GM20431 (cell line): ENCODE results near the gene HSPB6.
"Not testable (repeated sequence)": the region's sequence is repeated elsewhere in the genome, so short reads cannot be mapped to it uniquely, and the experiment has no call there.

Experiments
- in situ Hi-C: fragments of 300-500 bp; cut with MseI, MboI; formaldehyde crosslinking; loops from one replicate; pipeline ENCODE4 v1.15.0; 2020; ENCODE audit warnings: low sequenced_read_pairs; ENCODE audit not compliant: unreplicated experiment

HSPB6 gene

GRCh38 chr19:35734273-35734672, 22.6 kb downstream of the HSPB6 start:
- in situ Hi-C loops, result no loop called here

GRCh38 chr19:35733180-35734125, 23.4 kb downstream of the HSPB6 start:
- in situ Hi-C loops, result no loop called here

DNA sequence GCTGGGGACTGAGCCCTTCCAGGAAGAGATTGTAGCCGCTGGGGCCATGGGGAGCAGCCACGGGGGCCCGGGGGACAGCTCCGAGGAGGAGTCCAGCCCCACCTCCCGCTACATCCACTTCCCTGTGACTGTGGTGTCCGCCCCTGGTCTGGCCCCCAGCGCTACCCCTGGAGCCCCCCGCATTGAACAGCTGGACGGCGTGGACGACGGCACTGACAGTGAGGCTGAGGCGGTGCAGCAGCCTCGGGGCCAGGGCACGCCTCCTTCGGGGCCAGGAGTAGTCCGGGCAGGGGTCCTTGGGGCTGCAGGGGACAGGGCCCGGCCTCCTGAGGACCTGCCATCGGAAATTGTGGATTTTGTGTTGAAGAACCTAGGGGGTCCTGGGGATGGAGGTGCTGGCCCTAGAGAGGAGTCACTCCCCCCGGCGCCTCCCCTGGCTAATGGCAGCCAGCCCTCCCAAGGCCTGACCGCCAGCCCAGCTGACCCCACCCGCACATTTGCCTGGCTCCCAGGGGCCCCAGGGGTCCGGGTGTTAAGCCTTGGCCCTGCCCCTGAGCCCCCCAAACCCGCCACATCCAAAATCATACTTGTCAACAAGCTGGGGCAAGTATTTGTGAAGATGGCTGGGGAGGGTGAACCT, 24.2 kb downstream of the HSPB6 start:
- in situ Hi-C loops, result no loop called here

DNA sequence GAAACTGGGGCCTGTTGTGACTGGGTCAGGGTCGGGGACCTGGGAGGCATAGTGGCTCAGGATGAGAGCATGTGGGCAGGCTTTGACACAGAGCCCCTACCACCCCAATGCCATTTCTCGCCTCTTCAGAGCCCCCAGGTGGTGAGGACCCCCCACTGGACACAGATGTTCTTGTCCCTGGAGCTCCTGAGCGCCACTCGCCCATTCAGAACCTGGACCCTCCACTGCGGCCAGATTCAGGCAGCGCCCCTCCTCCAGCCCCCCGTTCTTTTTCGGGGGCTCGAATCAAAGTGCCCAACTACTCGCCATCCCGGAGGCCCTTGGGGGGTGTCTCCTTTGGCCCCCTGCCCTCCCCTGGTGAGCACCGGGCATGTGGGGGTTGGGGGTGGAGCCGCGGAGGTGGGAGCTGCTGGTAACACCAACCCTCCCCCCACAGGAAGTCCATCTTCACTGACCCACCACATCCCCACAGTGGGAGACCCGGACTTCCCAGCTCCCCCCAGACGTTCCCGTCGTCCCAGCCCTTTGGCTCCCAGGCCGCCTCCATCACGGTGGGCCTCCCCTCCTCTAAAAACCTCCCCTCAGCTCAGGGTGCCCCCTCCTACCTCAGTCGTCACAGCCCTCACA, 24.9 kb downstream of the HSPB6 start:
- in situ Hi-C loops, result no loop called here

DNA sequence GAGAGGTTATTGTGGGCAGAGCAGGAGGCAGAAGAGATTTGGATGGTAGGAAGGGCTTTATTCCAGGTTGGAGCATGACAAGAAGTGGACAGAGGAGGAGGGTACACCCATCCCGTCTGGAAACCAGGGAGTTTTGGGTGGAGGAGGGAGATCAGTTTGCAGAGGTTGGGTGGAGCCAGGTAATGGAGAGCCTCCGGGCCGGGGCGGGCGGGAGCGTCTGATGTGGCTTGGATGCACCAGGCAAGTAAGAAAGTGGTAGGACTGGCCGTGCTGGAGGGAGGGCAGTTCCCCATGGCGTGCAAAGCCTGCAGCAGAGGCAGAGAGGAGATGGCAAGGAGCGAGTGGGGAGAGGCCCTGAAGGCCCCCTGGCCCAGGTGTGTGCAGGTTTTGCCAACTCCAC, 25.5 kb downstream of the HSPB6 start:
- in situ Hi-C loops, result no loop called here

DNA sequence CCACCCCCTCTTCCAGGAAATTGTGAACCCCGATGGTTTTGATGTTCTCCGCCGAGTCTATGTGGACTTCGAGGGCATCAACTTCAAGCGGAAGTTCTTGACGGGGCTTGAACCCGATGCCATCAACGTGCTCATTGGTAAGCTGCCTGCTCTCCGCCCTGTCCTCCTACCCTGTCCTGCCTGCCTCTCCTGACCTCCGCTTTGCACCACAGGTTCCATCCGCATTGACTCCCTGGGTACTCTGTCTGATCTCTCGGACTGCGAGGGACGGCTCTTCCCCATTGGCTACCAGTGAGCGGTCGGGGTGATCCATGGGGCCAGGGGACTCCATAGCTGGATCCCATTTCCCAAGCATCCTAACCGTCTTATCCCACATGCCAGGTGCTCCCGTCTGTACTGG, 26.5 kb downstream of the HSPB6 start:
- in situ Hi-C loops, result no loop called here

DNA sequence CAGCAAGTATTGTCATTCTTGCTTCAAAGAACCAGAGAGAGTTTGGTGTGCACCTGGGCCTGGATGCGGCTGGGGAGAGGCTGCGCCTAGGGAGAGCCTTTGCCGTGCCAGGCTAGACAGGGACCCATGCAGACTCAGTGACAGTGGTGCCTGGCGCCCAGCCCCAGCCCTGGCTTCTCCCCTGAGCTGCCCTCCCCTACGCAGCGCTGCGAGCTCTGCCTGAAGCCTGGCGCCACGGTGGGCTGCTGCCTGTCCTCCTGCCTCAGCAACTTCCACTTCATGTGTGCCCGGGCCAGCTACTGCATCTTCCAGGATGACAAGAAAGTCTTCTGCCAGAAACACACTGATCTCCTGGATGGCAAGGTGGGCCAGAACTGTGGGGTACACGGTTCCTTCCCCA, 27.1 kb downstream of the HSPB6 start:
- in situ Hi-C loops, result no loop called here

DNA sequence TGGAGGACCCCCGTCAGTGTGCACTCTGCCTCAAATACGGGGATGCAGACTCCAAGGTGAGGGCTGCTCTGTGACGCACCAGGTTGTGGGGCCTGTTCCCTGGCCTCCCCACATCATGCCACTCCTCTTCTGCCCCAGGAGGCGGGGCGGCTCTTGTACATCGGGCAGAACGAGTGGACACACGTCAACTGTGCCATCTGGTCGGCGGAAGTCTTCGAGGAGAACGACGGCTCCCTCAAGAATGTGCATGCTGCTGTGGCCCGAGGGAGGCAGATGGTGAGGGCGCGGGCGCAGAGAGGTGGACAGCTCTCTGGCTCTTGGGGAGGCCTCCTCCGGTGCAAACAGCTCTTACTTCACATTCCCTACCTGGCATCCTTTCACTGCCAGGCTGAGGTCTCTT, 27.8 kb downstream of the HSPB6 start:
- in situ Hi-C loops, result no loop called here

GRCh38 chr19:35727956-35728706, 28.7 kb downstream of the HSPB6 start:
- in situ Hi-C loops, result no loop called here

GRCh38 chr19:35727053-35727955, 29.5 kb downstream of the HSPB6 start:
- in situ Hi-C loops, result no loop called here

DNA sequence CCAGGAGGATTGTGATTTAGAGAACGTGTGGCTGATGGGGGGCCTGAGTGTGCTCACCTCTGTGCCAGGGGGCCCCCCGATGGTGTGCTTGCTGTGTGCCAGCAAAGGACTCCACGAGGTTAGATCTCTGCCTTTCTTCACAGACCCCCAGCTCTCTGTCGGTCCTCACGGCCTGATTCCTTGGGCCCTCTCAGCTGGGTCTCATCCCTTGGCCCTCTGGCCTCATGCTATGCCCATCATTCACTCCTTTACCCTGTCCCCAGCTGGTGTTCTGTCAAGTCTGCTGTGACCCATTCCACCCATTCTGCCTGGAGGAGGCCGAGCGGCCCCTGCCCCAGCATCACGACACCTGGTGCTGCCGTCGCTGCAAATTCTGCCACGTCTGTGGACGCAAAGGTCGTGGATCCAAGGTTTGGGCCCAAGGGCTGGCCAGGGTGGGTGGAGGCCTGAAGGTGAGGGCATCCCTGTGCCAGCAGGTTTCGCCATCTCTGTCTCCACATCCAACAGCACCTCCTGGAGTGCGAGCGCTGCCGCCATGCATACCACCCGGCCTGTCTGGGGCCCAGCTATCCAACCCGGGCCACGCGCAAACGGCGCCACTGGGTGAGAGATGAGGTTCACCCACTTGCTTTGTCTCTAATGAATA, 31.5 kb downstream of the HSPB6 start:
- in situ Hi-C loops, result no loop called here

GRCh38 chr19:35724560-35724959, 32.3 kb downstream of the HSPB6 start:
- in situ Hi-C loops, result no loop called here

GRCh38 chr19:35724132-35724531, 32.7 kb downstream of the HSPB6 start:
- in situ Hi-C loops, result not testable (repeated sequence)

GRCh38 chr19:35723671-35724070, 33.2 kb downstream of the HSPB6 start:
- in situ Hi-C loops, result no loop called here

DNA sequence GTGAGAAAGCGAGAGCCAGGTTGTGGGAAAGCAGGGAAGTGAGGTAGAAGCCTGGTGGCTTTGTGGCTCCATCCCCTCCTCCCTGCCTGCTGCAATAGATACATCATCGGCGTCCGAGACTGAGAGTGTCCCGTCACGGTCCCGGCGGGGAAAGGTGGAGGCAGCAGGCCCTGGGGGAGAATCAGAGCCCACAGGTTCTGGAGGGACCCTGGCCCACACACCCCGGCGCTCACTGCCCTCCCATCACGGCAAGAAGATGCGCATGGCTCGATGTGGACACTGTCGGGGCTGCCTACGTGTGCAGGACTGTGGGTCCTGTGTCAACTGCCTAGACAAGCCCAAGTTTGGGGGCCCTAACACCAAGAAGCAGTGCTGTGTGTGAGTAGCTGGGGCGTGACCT, 33.9 kb downstream of the HSPB6 start:
- in situ Hi-C loops, result no loop called here

- in situ Hi-C loops, result no loop called here
These were observed 34.4 kb downstream of the HSPB6 start for GRCh38 chr19:35722461-35722860.

DNA sequence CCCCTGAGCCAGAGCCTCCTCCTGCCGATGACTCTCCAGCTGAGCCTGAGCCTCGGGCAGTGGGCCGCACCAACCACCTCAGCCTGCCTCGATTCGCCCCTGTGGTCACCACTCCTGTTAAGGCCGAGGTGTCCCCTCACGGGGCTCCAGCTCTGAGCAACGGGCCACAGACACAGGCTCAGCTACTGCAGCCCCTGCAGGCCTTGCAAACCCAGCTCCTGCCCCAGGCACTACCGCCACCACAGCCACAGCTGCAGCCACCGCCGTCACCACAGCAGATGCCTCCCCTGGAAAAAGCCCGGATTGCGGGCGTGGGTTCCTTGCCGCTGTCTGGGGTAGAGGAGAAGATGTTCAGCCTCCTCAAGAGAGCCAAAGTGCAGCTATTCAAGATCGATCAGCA, 35.5 kb downstream of the HSPB6 start:
- in situ Hi-C loops, result no loop called here

- in situ Hi-C loops, result no loop called here
These were observed 36.2 kb downstream of the HSPB6 start for GRCh38 chr19:35720648-35721047.

- in situ Hi-C loops, result no loop called here
These were observed 36.7 kb downstream of the HSPB6 start for GRCh38 chr19:35720163-35720524.
